SK-N-SH treated with all-trans-retinoic acid at 6 μM for 48 hours (cell line): ENCODE data around the gene ASB2.

Experiments
- RARB ChIP-seq: fragments of 250-450 bp; sonication (Bioruptor Pico); IDR thresholded peaks from 2 replicates; pipeline ENCODE4 v1.8.0; 2021; ENCODE audit warnings: mild to moderate bottlenecking, moderate library complexity
- SNAI2 ChIP-seq: fragments of 250-450 bp; sonication (Bioruptor Pico); IDR thresholded peaks from 2 replicates; pipeline ENCODE4 v1.5.0; 2020; ENCODE audit warnings: mild to moderate bottlenecking, moderate library complexity
- TCF4 ChIP-seq: fragments of 250-450 bp; sonication (Bioruptor Pico); IDR thresholded peaks from 2 replicates; pipeline ENCODE4 v1.8.0; 2021; ENCODE audit warnings: mild to moderate bottlenecking, moderate library complexity, borderline replicate concordance
- ZFP3 ChIP-seq: fragments of 250-450 bp; sonication (Bioruptor Pico); IDR thresholded peaks from 2 replicates; pipeline ENCODE4 v1.5.0; 2020; ENCODE audit warnings: mild to moderate bottlenecking, moderate library complexity
- ZNF565 ChIP-seq: fragments of 450-650 bp; formaldehyde crosslinking; conservative IDR thresholded peaks from 2 replicates; pipeline ENCODE4 v1.5.0; 2020; ENCODE audit warnings: low read depth, mild to moderate bottlenecking, moderate library complexity
- ZNF70 ChIP-seq: fragments of 450-650 bp; formaldehyde crosslinking; IDR thresholded peaks from 2 replicates; pipeline ENCODE4 v1.5.0; 2020; ENCODE audit warnings: mild to moderate bottlenecking, moderate library complexity
- TF ChIP-seq, protein P1 (sequence below): fragments of 250-450 bp; sonication (Bioruptor Pico); IDR thresholded peaks from 2 replicates; pipeline ENCODE4 v1.8.0; 2020; ENCODE audit warnings: mild to moderate bottlenecking, moderate library complexity, borderline replicate concordance
- TF ChIP-seq, protein P2 (sequence below): fragments of 250-450 bp; sonication (Bioruptor Pico); IDR thresholded peaks from 2 replicates; pipeline ENCODE4 v1.8.0; 2021; ENCODE audit warnings: low read depth, mild to moderate bottlenecking, moderate library complexity, borderline replicate concordance
- TF ChIP-seq, protein P3 (sequence below): fragments of 250-450 bp; sonication (Bioruptor Pico); IDR thresholded peaks from 2 replicates; pipeline ENCODE4 v1.5.1; 2020; ENCODE audit warnings: low read depth, mild to moderate bottlenecking, moderate library complexity

DNA sequence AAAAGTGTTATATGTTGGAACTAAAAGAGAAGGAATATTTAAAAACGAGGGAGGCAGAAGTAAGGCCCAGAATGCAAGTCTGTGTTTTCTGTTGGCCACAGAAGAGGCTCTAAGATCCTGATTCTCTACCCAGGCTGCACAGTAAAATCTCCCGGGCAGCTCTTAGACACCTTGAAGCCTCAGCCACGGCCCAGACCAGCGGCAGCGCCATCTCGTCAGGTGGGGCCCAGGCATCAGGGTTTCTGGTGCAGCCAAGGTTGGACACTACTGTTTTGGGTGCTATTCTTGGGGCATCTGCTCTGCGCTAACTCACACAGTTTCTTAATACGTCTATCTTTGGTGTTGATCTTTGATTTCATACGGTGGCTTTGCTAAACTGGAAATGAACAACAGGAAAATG lies 32.4 kb downstream of the ASB2 start:
- TF ChIP-seq SNAI2 (CRISPR knock-in tag), result no peak
- TF ChIP-seq ZFP3, result no peak
- TF ChIP-seq, protein P1, sequence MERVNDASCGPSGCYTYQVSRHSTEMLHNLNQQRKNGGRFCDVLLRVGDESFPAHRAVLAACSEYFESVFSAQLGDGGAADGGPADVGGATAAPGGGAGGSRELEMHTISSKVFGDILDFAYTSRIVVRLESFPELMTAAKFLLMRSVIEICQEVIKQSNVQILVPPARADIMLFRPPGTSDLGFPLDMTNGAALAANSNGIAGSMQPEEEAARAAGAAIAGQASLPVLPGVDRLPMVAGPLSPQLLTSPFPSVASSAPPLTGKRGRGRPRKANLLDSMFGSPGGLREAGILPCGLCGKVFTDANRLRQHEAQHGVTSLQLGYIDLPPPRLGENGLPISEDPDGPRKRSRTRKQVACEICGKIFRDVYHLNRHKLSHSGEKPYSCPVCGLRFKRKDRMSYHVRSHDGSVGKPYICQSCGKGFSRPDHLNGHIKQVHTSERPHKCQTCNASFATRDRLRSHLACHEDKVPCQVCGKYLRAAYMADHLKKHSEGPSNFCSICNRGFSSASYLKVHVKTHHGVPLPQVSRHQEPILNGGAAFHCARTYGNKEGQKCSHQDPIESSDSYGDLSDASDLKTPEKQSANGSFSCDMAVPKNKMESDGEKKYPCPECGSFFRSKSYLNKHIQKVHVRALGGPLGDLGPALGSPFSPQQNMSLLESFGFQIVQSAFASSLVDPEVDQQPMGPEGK (CRISPR knock-in tag), result no peak
- TF ChIP-seq ZNF565, result no peak
- TF ChIP-seq, protein P2, sequence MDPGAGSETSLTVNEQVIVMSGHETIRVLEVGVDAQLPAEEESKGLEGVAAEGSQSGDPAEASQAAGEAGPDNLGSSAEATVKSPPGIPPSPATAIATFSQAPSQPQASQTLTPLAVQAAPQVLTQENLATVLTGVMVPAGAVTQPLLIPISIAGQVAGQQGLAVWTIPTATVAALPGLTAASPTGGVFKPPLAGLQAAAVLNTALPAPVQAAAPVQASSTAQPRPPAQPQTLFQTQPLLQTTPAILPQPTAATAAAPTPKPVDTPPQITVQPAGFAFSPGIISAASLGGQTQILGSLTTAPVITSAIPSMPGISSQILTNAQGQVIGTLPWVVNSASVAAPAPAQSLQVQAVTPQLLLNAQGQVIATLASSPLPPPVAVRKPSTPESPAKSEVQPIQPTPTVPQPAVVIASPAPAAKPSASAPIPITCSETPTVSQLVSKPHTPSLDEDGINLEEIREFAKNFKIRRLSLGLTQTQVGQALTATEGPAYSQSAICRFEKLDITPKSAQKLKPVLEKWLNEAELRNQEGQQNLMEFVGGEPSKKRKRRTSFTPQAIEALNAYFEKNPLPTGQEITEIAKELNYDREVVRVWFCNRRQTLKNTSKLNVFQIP, result no peak
- no peak for TF ChIP-seq ZNF70 (CRISPR knock-in tag)
- TF ChIP-seq, protein P3, sequence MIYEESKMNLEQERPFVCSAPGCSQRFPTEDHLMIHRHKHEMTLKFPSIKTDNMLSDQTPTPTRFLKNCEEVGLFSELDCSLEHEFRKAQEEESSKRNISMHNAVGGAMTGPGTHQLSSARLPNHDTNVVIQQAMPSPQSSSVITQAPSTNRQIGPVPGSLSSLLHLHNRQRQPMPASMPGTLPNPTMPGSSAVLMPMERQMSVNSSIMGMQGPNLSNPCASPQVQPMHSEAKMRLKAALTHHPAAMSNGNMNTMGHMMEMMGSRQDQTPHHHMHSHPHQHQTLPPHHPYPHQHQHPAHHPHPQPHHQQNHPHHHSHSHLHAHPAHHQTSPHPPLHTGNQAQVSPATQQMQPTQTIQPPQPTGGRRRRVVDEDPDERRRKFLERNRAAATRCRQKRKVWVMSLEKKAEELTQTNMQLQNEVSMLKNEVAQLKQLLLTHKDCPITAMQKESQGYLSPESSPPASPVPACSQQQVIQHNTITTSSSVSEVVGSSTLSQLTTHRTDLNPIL (CRISPR knock-in tag), result no peak
- no peak for TF ChIP-seq RARB (CRISPR knock-in tag)
- no peak for TF ChIP-seq TCF4 (CRISPR knock-in tag)
